GM12878 (cell line): Measurements from ENCODE around the gene RPIA. TPM values are rescaled to one million over a fixed set of nuclear protein-coding genes. Genes with fewer than 3 reads are reported as not detected.

Experiments
- polyA plus RNA-seq, 11 experiments: library from polyadenylated mRNA; depleted of rRNA in 4 of 11; unstranded in 6 of 11; stranded (reverse) in 5 of 11; fragments of >200 nt; fragmentation: Nextera tagmentation in 4 of 11; fragmentation: Illumina TruSeq in 1 of 11; extraction: Ambion mirVana in 4 of 11; extraction: Trizol in 1 of 11; gene quantifications; 1 replicate in 1 of 11; 2 replicates in 10 of 11; pipeline versions ENCODE4 v1.2.1 to v1.2.3, GENCODE V29; 2011 to 2016; ENCODE audit warnings: inconsistent platforms in 2 of 11, missing spikeins in 2 of 11, low read depth in 1 of 11
- total RNA-seq, 4 experiments: library from RNA; depleted of rRNA in 3 of 4; stranded (reverse); fragments of >200 nt in 3 of 4; fragmentation: Illumina TruSeq in 1 of 4; extraction: Trizol in 1 of 4; gene quantifications; 2 replicates each; pipeline versions ENCODE4 v1.2.1 to v1.2.3, GENCODE V29; 2013 to 2021

RPIA gene
- total and polyA plus RNA-seq, 10 of the 15 experiments (the other 5 are each of a cell fraction or from before 2014, with no cell fraction given), result 7.1 to 58.1 (median 41.6) TPM

Other genes with a start within 250 kb of the RPIA start
- gene FOXI3, start 239.0 kb upstream of the RPIA start, total RNA-seq (2014; rRNA removed), result not detected in 2 replicates
- not detected in 2 replicates for gene FOXI3, start 239.0 kb upstream of the RPIA start, total RNA-seq (2014; rRNA removed; fragmentation: Illumina TruSeq; extraction: Trizol)
- gene FOXI3, start 239.0 kb upstream of the RPIA start, total RNA-seq (2021), result not detected in 2 replicates
- not detected in 2 replicates for gene FOXI3, start 239.0 kb upstream of the RPIA start, polyA plus RNA-seq (2011; rRNA removed)
- not detected in 2 replicates for gene FOXI3, start 239.0 kb upstream of the RPIA start, polyA plus RNA-seq (2014; fragmentation: Illumina TruSeq; extraction: Trizol)
- not detected for gene FOXI3, start 239.0 kb upstream of the RPIA start, polyA plus RNA-seq (2014; fragmentation: Nextera tagmentation; extraction: Ambion mirVana)
- not detected in 2 replicates for gene FOXI3, start 239.0 kb upstream of the RPIA start, polyA plus RNA-seq (2014; rRNA removed)
- not detected for gene FOXI3, start 239.0 kb upstream of the RPIA start, polyA plus RNA-seq (2016; fragmentation: Nextera tagmentation; extraction: Ambion mirVana)
- 28.9 and 33.4 TPM in 2 replicates for gene EIF2AK3, start 64.2 kb upstream of the RPIA start, total RNA-seq (2014; rRNA removed)
- gene EIF2AK3, start 64.2 kb upstream of the RPIA start, total RNA-seq (2014; rRNA removed; fragmentation: Illumina TruSeq; extraction: Trizol), result 41.4 and 44.7 TPM in 2 replicates
- gene EIF2AK3, start 64.2 kb upstream of the RPIA start, total RNA-seq (2021), result 23.6 and 24.8 TPM in 2 replicates
- gene EIF2AK3, start 64.2 kb upstream of the RPIA start, polyA plus RNA-seq (2011; rRNA removed), result 26.0 and 33.4 TPM in 2 replicates
- 34.7 and 47.0 TPM in 2 replicates for gene EIF2AK3, start 64.2 kb upstream of the RPIA start, polyA plus RNA-seq (2014; fragmentation: Illumina TruSeq; extraction: Trizol)
- gene EIF2AK3, start 64.2 kb upstream of the RPIA start, polyA plus RNA-seq (2014; fragmentation: Nextera tagmentation; extraction: Ambion mirVana), result 1 to 10 TPM; 5.0 to 8.2 TPM
- 17.8 and 19.1 TPM in 2 replicates for gene EIF2AK3, start 64.2 kb upstream of the RPIA start, polyA plus RNA-seq (2014; rRNA removed)
- 10 to 100 TPM; 20.2 to 21.2 TPM for gene EIF2AK3, start 64.2 kb upstream of the RPIA start, polyA plus RNA-seq (2016; fragmentation: Nextera tagmentation; extraction: Ambion mirVana)